B cell (primary cell): Measurements from ENCODE around the gene RARRES1.

Source experiments
- EZH2 ChIP-seq: IDR thresholded peaks from 2 replicates; pipeline ENCODE4 v1.6.1; 2012; ENCODE audit warnings: borderline replicate concordance, low read depth, mild to moderate bottlenecking, moderate library complexity, low read length; ENCODE audit not compliant: insufficient read depth, poor library complexity, severe bottlenecking
- TF ChIP-seq, protein P1 (sequence below): fragments of 200-600 bp; IDR thresholded peaks from one replicate; pipeline ENCODE4 v1.8.0; 2022; ENCODE audit warnings: antibody characterized with exemption, mild to moderate bottlenecking

- TF ChIP-seq, protein P1, sequence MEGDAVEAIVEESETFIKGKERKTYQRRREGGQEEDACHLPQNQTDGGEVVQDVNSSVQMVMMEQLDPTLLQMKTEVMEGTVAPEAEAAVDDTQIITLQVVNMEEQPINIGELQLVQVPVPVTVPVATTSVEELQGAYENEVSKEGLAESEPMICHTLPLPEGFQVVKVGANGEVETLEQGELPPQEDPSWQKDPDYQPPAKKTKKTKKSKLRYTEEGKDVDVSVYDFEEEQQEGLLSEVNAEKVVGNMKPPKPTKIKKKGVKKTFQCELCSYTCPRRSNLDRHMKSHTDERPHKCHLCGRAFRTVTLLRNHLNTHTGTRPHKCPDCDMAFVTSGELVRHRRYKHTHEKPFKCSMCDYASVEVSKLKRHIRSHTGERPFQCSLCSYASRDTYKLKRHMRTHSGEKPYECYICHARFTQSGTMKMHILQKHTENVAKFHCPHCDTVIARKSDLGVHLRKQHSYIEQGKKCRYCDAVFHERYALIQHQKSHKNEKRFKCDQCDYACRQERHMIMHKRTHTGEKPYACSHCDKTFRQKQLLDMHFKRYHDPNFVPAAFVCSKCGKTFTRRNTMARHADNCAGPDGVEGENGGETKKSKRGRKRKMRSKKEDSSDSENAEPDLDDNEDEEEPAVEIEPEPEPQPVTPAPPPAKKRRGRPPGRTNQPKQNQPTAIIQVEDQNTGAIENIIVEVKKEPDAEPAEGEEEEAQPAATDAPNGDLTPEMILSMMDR: no peak
- no peak for TF ChIP-seq EZH2
Measured at GRCh38 chr3:158651192-158651591, 81.1 kb downstream of the RARRES1 start.
